NCI-H1092 (cell line): Measurements from ENCODE around the gene C1orf105.
"Not testable (repeated sequence)": the region's sequence is repeated elsewhere in the genome, so short reads cannot be mapped to it uniquely, and the experiment has no call there.

ENCODE experiments used
- DNase-seq: peaks from one replicate; lab custom pipeline; 2025; lab: John Stamatoyannopoulos, UW

The C1orf105 gene

GRCh38 chr1:172420385-172420784, at the start of gene C1orf105:
TSS of gene C1orf105 (plus strand) at chr1:172420685. CDS start at chr1:172420886, 201 bp downstream.
- no peak for DNase-seq

- DNase-seq: not testable (repeated sequence)
Observed at GRCh38 chr1:172371646-172372045, 48.8 kb upstream of the C1orf105 start.

GRCh38 chr1:172373864-172374263, 46.6 kb upstream of the C1orf105 start:
- no peak for DNase-seq

GRCh38 chr1:172375211-172375631, 45.3 kb upstream of the C1orf105 start:
- no peak for DNase-seq

GRCh38 chr1:172376431-172376830, 44.1 kb upstream of the C1orf105 start:
- DNase-seq: no peak

- no peak for DNase-seq
Observed at GRCh38 chr1:172377565-172377964, 42.9 kb upstream of the C1orf105 start.

- DNase-seq: no peak
Observed at GRCh38 chr1:172378109-172378760, 42.2 kb upstream of the C1orf105 start.

GRCh38 chr1:172380441-172381244, 39.8 kb upstream of the C1orf105 start:
- no peak for DNase-seq

- no peak for DNase-seq
Observed at GRCh38 chr1:172381946-172382345, 38.5 kb upstream of the C1orf105 start.

- no peak for DNase-seq
Observed at GRCh38 chr1:172382406-172382805, 38.1 kb upstream of the C1orf105 start.

GRCh38 chr1:172382990-172383389, 37.5 kb upstream of the C1orf105 start:
- no peak for DNase-seq

- DNase-seq: no peak
Observed at GRCh38 chr1:172383536-172383935, 36.9 kb upstream of the C1orf105 start.

GRCh38 chr1:172384656-172385055, 35.8 kb upstream of the C1orf105 start:
- DNase-seq: no peak

GRCh38 chr1:172386046-172386445, 34.4 kb upstream of the C1orf105 start:
- no peak for DNase-seq

- no peak for DNase-seq
Observed at GRCh38 chr1:172388490-172388889, 32.0 kb upstream of the C1orf105 start.

- DNase-seq: no peak
Observed at GRCh38 chr1:172390301-172390682, 30.2 kb upstream of the C1orf105 start.

GRCh38 chr1:172390683-172391551, 29.6 kb upstream of the C1orf105 start:
- no peak for DNase-seq

- DNase-seq: no peak
Observed at GRCh38 chr1:172391976-172392375, 28.5 kb upstream of the C1orf105 start.

GRCh38 chr1:172393354-172393753, 27.1 kb upstream of the C1orf105 start:
- DNase-seq: no peak

- DNase-seq: no peak
Observed at GRCh38 chr1:172394141-172394751, 26.2 kb upstream of the C1orf105 start.

GRCh38 chr1:172394811-172395210, 25.7 kb upstream of the C1orf105 start:
- no peak for DNase-seq

- no peak for DNase-seq
Observed at GRCh38 chr1:172395576-172395975, 24.9 kb upstream of the C1orf105 start.
